Colon (tissue), 2 donors: ENCODE measurements around the gene C16orf95.
"Not testable (repeated sequence)": the region's sequence is repeated elsewhere in the genome, so short reads cannot be mapped to it uniquely, and the experiment has no call there.

ENCODE experiments used
- FAIRE-seq: peaks from 2 replicates; lab custom pipeline; 2012; peaks lifted over from hg19 to GRCh38; lab: Jason Lieb, UNC
- donor health status: control.
- donor health status: control.

The C16orf95 gene

GRCh38 chr16:87316923-87317749, at the start of gene C16orf95:
C16orf95 (minus strand) TSS chr16:87317392; CDS start chr16:87317242, 150 bp downstream.
- no peak for FAIRE-seq

DNA sequence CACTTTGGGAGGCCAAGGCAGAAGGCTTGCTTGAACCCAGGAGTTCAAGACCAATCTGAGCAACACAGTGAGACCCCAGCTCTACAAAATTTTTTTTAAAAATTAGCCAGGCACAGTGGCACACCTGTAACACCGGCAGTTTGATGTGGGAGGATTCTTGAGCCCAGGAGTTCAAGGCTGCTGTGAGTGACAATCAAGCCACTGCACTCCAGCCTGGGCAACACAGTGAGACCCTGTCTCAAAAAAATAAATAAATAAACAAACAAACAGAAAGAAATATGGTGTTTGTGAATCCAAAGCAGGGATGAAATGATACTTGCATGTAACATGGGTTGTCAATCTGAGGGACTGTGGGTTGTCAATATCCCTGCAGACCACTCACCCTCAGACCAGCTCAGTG, 49.7 kb upstream of the C16orf95 start:
- FAIRE-seq: no peak

GRCh38 chr16:87366288-87366687, 49.1 kb upstream of the C16orf95 start:
- no peak for FAIRE-seq

DNA sequence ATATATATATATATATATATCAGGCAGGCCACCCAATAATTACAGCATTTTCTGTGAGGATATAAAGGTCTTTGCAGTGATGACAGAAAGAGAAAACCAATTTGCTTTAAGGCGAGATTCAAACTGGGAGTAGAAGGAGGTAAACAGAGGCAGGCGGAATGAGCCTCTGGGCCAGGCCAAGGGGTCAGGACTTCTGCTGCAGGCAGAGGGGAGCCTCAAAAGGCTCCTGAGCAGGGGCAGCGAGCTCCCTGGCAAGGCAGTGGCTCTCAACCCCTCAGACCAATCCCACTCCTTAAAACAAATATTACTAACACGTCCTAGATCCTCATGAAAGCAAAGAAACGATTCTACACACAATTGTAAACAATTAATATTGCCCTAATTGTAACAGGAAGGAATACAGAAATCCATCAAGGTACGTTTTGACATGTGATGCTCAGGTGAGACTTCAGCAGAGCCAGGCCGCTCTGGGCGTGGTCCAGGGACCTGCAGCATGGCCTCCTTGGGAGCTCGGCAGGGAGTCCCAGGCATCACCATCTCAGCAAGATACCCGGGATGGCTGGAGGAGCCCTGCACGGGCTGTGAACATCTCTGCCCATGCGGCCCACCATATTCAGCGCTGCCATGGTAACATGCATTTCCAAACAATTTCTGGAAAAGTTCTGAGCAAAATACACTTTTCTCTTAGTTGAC, 48.0 kb upstream of the C16orf95 start:
- no peak for FAIRE-seq

- FAIRE-seq: no peak
Measured at GRCh38 chr16:87363771-87364455, 46.7 kb upstream of the C16orf95 start.

GRCh38 chr16:87362828-87363559, 45.8 kb upstream of the C16orf95 start:
- FAIRE-seq: not testable (repeated sequence)

DNA sequence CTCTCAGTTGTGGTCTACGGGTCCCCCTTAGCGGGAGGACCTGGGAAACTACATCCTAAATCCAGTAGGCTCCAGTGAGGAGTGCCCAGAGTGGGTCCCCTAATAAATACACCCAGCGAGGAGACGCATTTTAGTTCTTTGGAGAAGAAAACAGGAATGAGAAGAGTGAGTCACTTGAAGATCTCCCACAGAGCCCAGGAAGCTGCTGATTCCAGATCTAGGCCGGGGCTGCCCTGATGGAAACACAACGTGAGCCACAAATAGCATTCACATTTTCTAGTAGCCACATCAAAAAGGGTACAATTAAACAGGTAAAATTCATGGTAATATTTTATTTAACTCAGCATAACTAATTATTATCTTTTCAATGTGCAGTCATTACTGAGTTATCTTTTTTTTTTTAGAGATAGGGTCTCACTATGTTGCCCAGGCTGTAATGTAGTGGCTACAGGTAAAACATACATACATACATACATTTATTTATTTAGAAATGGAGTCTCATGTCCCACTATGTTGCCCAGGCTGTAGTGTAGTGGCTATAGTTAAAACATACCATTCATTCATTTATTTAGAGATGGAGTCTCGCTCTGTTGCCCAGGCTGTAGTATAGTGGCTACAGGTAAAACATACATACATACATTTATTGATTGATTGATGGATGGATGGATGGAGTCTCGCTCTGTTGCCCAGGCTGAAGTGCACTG, 44.9 kb upstream of the C16orf95 start:
- no peak for FAIRE-seq

DNA sequence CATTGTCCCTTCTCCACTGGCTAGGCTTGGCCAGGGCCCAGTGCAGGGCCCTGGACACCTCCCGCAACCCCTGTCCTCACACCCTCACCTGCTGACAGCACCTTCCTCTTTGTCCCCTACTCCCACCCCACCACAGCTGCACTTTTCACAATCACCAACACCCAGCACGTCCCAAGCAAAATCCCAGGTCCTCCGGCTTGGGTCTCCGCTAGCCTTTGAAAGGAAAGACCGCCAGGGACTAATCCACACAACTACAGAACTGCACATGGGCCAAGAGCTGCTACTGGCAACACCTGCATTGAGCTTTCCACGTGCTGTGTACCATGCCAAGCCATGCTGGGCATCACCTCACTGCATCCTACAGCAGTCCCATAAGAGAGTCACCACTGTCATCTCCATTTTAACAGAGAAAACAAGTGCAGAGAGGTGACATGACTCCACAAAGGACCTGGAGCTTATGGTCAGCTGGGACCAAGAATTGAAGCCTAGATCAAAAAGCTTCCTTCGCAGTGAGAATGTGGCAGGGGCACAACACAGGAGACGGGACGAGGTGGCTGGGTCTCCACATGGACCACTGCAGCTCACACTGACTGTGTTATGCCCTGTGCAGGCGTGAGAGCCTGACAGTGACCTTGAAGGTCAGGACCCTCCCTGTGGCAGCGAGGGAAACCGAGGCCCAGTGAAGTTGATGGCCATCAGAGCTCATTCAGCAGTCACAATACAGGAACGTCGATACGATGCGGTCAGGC, 43.8 kb upstream of the C16orf95 start:
- no peak for FAIRE-seq

GRCh38 chr16:87359121-87359520, 41.9 kb upstream of the C16orf95 start:
- FAIRE-seq: no peak

GRCh38 chr16:87358696-87359095, 41.5 kb upstream of the C16orf95 start:
- FAIRE-seq: no peak

GRCh38 chr16:87358250-87358649, 41.1 kb upstream of the C16orf95 start:
- FAIRE-seq: no peak

GRCh38 chr16:87356491-87356853, 39.3 kb upstream of the C16orf95 start:
- FAIRE-seq: no peak

DNA sequence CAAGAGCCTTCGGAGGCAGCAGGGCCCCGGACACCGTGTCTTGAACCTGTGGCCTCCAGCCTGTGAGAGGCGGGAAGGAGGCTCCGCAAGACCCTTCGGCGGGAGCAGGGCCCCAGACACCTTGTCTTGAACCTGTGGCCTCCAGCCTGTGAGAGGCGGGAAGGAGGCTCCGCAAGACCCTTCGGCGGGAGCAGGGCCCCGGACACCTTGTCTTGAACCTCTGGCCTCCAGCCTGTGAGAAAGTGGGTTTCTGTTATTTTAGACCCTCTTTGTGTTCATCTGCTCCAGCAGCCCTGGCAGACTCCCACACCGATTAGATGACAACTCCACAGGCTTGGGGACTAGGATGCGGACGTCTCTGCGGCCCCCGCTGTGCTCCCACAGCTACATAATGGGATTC, 36.4 kb upstream of the C16orf95 start:
- no peak for FAIRE-seq

DNA sequence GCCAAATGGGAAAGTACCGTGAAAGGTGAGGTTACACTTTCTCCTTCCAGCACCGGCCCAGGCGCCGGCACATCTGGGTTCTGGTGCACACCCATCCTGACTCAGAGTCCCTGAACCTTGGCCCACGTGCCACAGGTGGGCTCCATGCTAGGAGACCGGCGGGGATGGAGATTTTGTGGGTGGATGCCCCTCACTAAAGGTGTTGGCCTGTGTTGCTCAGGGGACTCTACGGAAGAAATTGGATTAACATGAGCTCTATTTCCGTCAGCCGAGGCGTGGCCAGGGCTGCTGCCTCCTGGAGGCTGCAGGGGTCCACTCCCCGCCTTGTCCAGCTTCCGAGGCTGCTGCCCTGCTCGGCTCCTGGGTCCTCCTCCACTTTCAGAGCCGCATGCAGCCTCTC, 35.6 kb upstream of the C16orf95 start:
- FAIRE-seq: no peak

DNA sequence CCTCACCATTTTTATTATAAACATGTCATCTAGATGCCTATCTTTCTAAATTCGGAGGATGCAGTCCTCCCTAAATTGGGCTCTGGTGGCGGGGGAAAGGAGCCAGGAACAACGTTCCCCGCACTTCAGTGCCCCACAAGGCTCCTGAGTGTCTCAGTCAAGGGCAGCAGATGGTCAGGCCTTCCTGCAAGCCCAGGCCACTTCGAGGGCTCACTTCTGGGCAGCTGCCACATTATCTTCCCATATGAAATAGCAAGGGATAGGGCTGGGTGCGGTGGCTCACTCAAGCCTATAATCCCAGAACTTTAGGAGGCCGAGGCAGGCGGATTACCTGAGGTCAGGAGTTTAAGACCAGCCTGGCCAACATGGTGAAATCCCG, 34.1 kb upstream of the C16orf95 start:
- no peak for FAIRE-seq

DNA sequence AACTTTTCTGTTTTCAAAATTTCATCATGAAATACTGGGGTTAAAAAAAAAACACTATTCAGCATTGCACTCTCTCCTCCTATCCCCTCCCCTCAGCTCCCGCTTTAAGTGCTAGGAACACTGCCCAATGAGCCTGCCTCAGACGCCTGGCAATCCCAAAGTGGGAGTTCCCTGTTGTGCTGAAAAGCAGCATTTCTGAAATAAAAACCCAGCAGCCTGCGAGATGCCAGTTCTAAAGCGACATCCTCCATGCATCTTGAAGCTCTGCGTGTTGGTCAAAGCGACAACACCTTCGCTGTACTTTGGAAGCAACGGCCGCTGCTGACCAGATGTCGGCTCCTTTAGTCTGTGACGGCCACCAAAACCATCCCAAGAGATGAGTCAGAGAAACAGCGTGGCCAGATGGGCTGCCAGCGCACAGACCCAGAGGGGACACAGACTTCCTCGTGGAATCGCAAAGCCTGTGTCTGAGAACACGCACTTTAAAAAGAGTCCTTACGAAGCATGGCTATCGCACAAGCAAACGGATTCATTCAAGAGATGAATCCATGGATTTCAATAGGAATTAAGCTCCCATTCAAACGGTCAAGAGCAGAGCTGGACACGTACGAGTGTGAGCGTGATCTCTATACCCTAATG, 33.6 kb upstream of the C16orf95 start:
- FAIRE-seq: no peak

GRCh38 chr16:87350031-87350430, 32.8 kb upstream of the C16orf95 start:
- no peak for FAIRE-seq

- FAIRE-seq: no peak
Measured at GRCh38 chr16:87348616-87349157, 31.5 kb upstream of the C16orf95 start.

DNA sequence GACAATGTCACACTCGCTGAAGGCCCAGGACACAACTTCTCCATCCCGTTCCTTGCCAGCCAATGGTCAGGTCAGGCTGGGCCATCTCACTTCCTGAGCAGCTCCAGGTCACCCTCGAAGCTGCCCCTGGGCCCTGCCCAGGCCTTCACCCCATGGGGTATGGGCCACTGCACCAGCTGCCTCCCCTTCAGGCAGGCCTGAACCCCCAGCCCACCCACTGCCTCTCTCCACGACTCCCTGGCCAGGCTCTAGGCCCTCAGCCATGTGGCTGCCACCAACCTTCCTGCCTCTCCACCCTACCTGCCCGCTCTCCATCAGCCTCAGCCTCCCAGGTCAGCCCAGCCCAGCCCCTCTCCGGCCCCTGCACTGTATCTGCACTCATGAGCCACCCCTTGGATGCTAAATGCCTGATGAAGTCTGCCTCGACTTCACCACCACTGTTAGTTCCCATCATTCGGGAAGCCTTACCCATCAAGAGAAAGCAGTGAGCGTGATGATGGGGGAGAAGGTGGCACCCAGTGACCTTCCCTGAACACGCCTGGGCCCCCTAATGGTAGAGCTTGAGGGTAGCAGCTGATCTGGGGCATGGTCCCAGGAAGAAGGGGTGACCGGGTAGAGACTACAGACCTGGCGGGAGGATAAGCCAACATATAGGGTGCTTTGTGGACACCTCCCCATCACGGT, 30.9 kb upstream of the C16orf95 start:
- no peak for FAIRE-seq
